Effector memory CD4-positive, alpha-beta T cell (primary cell): ENCODE data around the gene TP53.

Experiments
- DNase-seq, 3 donors: peaks; one replicate each; pipeline ENCODE4 v3.0.0-alpha.2; 2020
- H3K27ac ChIP-seq: 2 replicates; pipeline ENCODE4 v1.7.0; 2013; ENCODE audit warnings: mild to moderate bottlenecking, low read length, moderate library complexity; ENCODE audit not compliant: insufficient read depth, poor library complexity, severe bottlenecking
- H3K27me3 ChIP-seq: replicated peaks from 2 replicates; pipeline ENCODE4 v1.7.0; 2013; ENCODE audit warnings: mild to moderate bottlenecking, low read length; ENCODE audit not compliant: insufficient read depth, control insufficient read depth, poor library complexity, severe bottlenecking
- H3K36me3 ChIP-seq: 2 replicates; pipeline ENCODE4 v1.7.0; 2013; ENCODE audit warnings: mild to moderate bottlenecking, low read length, moderate library complexity; ENCODE audit not compliant: control insufficient read depth, insufficient read depth
- H3K4me1 ChIP-seq: 2 replicates; pipeline ENCODE4 v1.7.0; 2013; ENCODE audit warnings: low read length, mild to moderate bottlenecking; ENCODE audit not compliant: control insufficient read depth, insufficient read depth, poor library complexity, severe bottlenecking
- H3K4me3 ChIP-seq: 2 replicates; pipeline ENCODE4 v1.7.0; 2013; ENCODE audit warnings: low read length, low read depth, mild to moderate bottlenecking; ENCODE audit not compliant: insufficient read depth, poor library complexity, severe bottlenecking
- H3K9me3 ChIP-seq: 2 replicates; pipeline ENCODE4 v1.7.0; 2013; ENCODE audit warnings: mild to moderate bottlenecking, low read length, moderate library complexity; ENCODE audit not compliant: control insufficient read depth

TP53 gene

DNA sequence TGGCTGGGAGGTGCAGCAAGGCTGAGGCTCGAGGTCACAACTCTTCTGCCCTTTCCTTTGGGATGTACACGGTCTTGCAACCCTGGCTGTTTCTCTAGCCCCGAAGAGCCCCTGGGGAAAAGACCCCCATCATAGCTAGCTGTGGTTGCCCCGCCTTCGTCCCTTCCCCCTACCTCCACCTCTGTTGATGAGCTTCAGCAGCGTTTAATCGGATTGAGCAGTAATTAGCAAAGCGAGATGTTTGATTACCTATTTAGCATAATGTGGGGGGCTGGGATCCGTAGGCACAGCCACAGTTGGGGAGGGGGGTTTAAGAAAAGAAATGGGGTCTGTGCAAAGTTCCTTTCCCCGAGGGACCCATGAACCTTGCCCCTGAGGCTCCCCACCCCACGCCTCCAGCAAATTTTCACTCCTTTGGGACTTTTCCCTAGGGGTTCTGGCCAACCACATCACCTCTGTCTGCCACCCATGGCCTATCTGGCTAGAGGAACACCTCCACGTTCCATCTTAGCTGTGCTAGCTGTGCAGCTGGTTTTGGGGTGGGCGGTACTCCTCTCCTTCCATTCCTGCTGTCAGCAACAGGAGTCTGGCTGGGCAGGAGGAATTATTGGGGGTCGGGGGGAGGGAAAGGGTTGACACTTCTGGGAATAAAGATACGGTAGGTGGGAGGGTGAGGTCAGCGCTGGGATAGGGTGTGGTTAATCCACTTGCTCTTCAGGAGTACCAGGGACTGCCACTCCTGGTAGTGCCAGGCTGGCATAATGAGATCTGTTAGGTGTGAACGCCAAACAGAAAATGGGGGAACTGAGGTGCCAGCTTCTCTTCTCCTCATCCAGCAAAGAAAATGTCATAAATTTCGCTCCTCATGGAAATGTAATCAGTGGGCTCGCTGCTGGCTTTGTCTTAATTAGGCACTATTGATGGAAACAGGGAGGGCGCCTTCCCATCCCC is 28.9 kb upstream of the TP53 start:
- Histone ChIP-seq H3K4me1 (peaks cover 18% of the 10 kb centered on the region), H3K27ac (no peak overlapping the region), H3K36me3 (no peaks in the 10 kb centered on the region), H3K9me3 (no peaks in the 10 kb centered on the region), H3K27me3 (peaks cover 35% of the 10 kb centered on the region), H3K4me3 (no peak overlapping the region)
- DNase-seq: no peak

DNA sequence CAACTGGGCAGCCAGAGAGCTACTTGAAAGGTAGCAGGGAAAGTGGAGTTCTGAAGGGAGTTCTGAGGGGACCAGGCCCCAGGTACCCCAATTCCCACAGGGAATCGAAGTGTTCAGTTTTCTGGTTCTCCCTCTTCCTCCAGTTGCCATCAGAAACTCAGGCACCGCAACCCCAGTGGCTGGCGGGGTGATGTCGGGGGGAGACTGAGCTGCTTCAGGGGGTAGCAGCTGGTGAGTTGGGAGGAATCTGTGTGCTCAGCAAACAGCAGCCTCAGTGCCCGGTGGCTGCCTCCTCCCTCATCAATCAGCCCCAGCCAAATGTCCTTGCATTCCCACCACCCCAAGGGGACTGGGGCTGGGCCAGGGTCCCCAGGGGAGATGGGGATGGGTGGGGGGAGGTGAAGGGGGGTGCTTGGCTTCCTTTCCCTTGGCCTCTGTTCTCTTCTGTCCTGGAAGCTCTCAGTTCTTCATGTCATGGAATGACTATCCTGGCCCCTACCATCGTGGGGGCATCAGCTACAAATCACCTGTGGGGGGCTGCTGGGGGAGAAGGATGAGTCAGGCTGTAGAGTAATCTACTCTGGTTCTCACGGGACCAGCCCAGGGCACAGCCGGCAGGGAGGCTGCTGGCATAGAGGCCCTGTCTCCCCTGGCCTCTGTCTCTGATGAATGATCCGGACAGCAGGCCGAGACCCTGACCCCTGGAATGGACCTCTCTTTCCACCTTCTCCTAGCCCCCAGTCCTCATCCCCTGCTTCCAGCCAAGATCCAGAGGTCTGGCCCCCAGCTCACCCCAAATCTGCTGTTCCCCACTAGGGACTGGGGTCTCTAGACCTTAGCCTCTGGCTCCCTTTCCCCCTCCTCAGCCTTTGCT is 27.7 kb upstream of the TP53 start:
- H3K27me3 ChIP-seq: peaks cover 35% of the 10 kb centered on the region
- H3K36me3 ChIP-seq: no peaks in the 10 kb centered on the region
- H3K4me1 ChIP-seq: peaks cover 18% of the 10 kb centered on the region
- DNase-seq: no peak
- no peak overlapping the region for H3K27ac ChIP-seq
- no peak overlapping the region for H3K4me3 ChIP-seq
- H3K9me3 ChIP-seq: no peaks in the 10 kb centered on the region

DNA sequence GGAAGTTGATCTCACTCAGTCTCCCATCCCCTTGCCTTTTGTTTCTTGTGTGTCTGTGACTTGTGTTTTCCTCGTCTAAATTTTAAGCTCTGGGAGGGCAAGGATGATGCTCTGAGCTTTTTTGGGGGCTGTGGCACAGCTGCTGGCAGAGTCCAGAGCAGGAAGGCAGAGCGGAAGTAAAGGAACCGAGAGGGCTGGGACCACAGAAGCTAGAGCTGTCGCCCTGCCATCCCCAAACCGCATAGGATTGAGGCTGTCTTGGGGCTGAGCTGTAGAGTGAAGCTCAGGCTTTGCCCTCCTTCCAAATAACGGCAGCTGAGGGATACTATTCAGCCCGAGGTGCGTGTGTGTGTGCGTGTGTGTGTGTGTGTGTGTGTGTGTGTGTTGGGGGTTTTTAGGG is 26.5 kb upstream of the TP53 start:
- Histone ChIP-seq H3K27ac (no peak overlapping the region), H3K27me3 (peaks cover 28% of the 10 kb centered on the region), H3K4me1 (peaks cover 18% of the 10 kb centered on the region), H3K36me3 (no peaks in the 10 kb centered on the region), H3K9me3 (no peaks in the 10 kb centered on the region), H3K4me3 (no peak overlapping the region)
- DNase-seq: no peak

DNA sequence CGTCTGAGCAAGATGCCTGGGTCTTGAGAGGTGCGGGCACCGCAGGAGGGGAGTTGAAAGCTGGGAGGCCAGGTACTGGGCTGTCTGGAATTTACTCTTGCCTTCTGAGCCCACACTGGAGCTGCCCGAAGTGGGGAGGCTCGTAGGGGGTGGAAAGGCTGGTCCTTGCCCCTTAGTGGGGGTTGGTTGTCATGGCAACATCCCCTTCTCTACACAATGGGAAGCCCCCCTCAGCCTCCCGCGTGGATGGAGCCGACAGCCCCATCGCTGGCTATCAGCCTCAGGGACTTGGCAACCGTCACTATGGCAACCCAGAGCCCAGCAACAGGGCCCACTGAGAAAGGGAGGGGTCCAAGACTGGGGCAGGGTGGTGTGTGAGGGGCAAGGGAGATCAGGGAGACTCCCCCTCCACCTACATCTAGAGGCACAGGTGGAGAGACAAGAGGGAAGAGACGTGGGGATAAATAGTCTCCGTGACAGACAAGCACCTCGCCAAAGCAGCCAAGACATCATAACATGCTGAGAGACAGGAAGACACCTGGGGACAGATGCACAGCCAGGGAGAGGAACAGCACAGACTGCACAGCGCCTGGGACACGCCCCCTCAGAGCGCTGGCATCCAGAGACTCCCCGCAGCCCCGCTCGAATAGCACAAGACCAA is 25.0 kb upstream of the TP53 start:
- DNase-seq: no peak
- Histone ChIP-seq H3K4me1 (peaks cover 8% of the 10 kb centered on the region), H3K9me3 (no peaks in the 10 kb centered on the region), H3K4me3 (no peak overlapping the region), H3K36me3 (no peaks in the 10 kb centered on the region), H3K27ac (no peak overlapping the region), H3K27me3 (peaks cover 24% of the 10 kb centered on the region)

DNA sequence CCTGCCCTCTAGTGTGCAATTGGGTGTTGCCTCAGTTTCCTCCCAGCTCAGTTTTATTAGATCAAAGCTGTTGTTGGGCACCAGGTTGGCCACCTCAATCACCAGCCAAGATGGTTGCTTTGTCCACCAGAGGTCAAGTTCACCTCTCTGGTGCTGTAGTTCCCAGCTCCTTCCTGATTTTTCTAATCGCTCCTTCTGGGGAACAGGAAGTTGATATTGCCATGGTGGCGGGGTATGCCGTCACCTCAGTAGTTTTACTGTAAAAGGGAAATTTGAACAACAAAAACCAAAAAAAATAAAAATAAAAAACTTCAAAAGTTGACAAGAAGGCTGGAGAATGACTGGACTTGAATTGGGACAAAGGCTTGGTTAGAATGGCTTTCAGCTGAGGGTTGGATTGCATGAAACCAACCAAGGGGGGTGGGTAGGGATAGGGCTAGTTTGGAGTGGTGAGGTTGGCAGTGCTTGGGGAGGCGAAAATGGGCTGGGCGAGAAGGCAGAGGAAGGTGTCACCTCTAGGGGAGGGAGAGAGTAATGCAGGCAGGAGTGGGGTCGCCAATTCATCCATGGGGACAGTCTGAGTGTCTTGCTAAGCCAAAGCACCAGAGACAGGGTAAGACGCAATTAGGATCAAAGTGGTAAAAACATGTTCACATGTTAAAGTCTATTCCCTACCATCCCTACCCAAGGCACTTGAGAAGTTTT is 23.9 kb upstream of the TP53 start:
- Histone ChIP-seq H3K9me3 (no peaks in the 10 kb centered on the region), H3K4me3 (no peak overlapping the region), H3K4me1 (no peaks in the 10 kb centered on the region), H3K27me3 (peaks cover 22% of the 10 kb centered on the region), H3K27ac (no peak overlapping the region), H3K36me3 (no peaks in the 10 kb centered on the region)
- no peak for DNase-seq

DNA sequence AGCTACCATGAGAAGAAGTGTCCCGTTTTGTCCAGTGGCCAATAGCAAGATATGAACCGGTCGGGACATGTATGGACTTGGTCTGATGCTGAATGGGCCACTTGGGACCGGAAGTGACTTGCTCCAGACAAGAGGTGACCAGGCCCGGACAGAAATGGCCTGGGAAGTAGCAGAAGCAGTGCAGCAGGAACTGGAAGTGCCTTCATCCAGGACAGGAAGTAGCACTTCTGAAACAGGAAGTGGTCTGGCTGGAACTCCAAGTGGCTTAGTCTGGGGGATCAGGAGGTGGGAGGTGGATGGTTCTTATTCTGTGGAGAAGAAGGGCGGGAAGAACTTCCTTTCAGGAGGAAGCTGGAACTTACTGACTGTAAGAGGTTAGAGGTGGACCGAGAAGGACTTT is 23.0 kb upstream of the TP53 start:
- Histone ChIP-seq H3K4me3 (no peak overlapping the region), H3K9me3 (no peaks in the 10 kb centered on the region), H3K36me3 (no peaks in the 10 kb centered on the region), H3K4me1 (peaks cover 3% of the 10 kb centered on the region), H3K27ac (no peak overlapping the region), H3K27me3 (peaks cover 28% of the 10 kb centered on the region)
- DNase-seq: no peak

DNA sequence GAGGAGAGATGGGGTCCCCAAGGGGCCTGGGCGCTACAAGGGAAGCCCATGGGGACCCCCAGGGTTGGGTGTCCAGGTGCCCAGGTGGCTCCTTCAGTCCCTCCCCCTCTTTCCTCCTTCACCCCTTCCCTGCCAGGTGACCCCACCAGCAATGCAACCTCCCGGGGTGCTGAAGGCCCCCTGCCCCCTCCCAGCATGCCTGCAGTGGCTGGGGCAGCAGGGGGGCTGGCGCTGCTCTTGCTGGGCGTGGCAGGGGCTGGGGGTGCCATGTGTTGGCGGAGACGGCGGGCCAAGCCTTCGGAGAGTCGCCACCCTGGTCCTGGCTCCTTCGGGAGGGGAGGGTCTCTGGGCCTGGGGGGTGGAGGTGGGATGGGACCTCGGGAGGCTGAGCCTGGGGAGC is 21.7 kb upstream of the TP53 start:
- H3K27me3 ChIP-seq: peaks cover 32% of the 10 kb centered on the region

DNA sequence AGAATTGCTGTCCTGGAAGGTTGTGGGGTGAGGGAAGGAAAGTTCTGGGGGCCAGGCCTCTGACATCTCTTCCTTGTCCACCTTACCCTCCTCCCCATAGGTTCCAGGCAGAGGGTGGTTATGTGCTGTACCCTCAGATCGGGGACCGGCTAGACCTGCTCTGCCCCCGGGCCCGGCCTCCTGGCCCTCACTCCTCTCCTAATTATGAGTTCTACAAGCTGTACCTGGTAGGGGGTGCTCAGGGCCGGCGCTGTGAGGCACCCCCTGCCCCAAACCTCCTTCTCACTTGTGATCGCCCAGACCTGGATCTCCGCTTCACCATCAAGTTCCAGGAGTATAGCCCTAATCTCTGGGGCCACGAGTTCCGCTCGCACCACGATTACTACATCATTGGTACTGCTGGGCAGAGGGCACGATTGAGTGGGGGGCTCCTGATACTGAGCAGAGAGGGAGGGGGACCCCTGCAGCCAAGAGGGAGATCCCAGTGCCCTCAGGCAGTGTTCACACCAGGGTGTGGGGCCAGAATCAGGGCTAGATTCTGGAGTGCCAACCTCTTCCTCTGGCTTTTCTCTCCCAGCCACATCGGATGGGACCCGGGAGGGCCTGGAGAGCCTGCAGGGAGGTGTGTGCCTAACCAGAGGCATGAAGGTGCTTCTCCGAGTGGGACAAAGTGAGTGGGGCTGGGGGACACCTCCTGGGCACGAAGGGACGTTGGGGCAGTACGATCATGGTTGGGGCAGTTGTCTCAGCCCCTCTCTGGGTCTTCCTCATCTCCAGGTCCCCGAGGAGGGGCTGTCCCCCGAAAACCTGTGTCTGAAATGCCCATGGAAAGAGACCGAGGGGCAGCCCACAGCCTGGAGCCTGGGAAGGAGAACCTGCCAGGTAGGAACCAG is 20.8 kb upstream of the TP53 start:
- no peak for DNase-seq
- Histone ChIP-seq H3K4me1 (peaks cover 10% of the 10 kb centered on the region), H3K27ac (no peak overlapping the region), H3K36me3 (no peaks in the 10 kb centered on the region), H3K27me3 (peaks cover 32% of the 10 kb centered on the region), H3K9me3 (no peaks in the 10 kb centered on the region), H3K4me3 (no peak overlapping the region)

More for the DNA sequence above, 21.7 kb upstream of the TP53 start:
- DNase-seq: no peak
- Histone ChIP-seq H3K4me3 (no peak overlapping the region), H3K4me1 (peaks cover 10% of the 10 kb centered on the region), H3K9me3 (no peaks in the 10 kb centered on the region), H3K36me3 (no peaks in the 10 kb centered on the region), H3K27ac (no peak overlapping the region)

DNA sequence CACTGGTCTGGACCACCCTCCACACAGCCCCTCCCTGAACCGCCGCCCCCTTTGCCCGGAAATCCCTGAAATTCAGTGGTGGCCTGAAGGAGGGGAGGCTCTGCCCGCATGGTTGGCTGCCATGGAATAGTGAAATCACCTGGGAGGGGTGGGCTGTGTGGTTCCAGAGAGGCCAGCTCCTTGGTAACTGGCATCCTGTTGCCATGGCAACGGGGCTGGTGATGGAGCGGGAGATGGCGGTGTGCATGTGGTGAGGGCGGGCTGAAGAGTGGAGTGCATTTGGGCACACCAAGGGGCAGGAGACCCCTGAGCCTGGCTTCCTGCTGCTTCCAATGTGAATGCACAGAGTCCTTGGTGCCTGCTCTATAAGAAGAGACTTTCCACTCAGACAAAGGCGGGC is 20.2 kb upstream of the TP53 start:
- peaks cover 10% of the 10 kb centered on the region for H3K4me1 ChIP-seq
- H3K36me3 ChIP-seq: peaks cover 4% of the 10 kb centered on the region
- H3K9me3 ChIP-seq: no peaks in the 10 kb centered on the region
- no peak overlapping the region for H3K27ac ChIP-seq
- no peak for DNase-seq
- peaks cover 32% of the 10 kb centered on the region for H3K27me3 ChIP-seq
- no peak overlapping the region for H3K4me3 ChIP-seq
